ENCODE data around the gene ACTN3.

The ACTN3 gene

GRCh38 chr11:66509131-66509561 is 37.6 kb upstream of the ACTN3 start:
- no peak overlapping the region for H3K27ac ChIP-seq
- H3K36me3 ChIP-seq (ENCODE audit: insufficient read depth): no peaks in the 10 kb centered on the region
- H4K20me1 ChIP-seq (ENCODE audit: insufficient read depth): no peaks in the 10 kb centered on the region
- no peak overlapping the region for H3K4me3 ChIP-seq (IDR thresholded peaks at IDR 0.05; ENCODE audit: insufficient read depth, low read depth, low read length)
- peaks cover 6% of the 10 kb centered on the region for H3K79me2 ChIP-seq (ENCODE audit: insufficient read depth, low read depth)
- peaks cover 9% of the 10 kb centered on the region for H3K4me1 ChIP-seq (ENCODE audit: low read depth, poor library complexity, severe bottlenecking)
- H2AFZ ChIP-seq (ENCODE audit: low read depth): no peak overlapping the region
- no peak overlapping the region for H3K4me2 ChIP-seq
- no peak overlapping the region for H3K9ac ChIP-seq
- no peak for TF ChIP-seq CTCF (conservative IDR thresholded peaks at IDR 0.05; ENCODE audit: low read depth, low read length)
- H3K27me3 ChIP-seq (ENCODE audit: insufficient read depth, low read depth): no peaks in the 10 kb centered on the region

- Histone ChIP-seq H3K4me1 (ENCODE audit: low read depth, poor library complexity, severe bottlenecking) (peaks cover 9% of the 10 kb centered on the region), H4K20me1 (ENCODE audit: insufficient read depth) (no peaks in the 10 kb centered on the region), H3K79me2 (ENCODE audit: insufficient read depth, low read depth) (peaks cover 6% of the 10 kb centered on the region), H3K4me2 (peak within 1 kb of the TSS; percentile 83), H3K27me3 (ENCODE audit: insufficient read depth, low read depth) (no peaks in the 10 kb centered on the region), H3K27ac (no peak within 1 kb of the TSS), H3K9ac (peak within 1 kb of the TSS; percentile 14; the same call in 1 of the 2 replicates), H3K36me3 (ENCODE audit: insufficient read depth) (no peaks in the 10 kb centered on the region), H3K4me3 (IDR thresholded peaks at IDR 0.05; ENCODE audit: insufficient read depth, low read depth, low read length) (no peak within 1 kb of the TSS), H2AFZ (ENCODE audit: low read depth) (peak within 1 kb of the TSS; percentile 97)
- no peak for TF ChIP-seq CTCF (conservative IDR thresholded peaks at IDR 0.05; ENCODE audit: low read depth, low read length)
Measured at GRCh38 chr11:66510271-66510989, 36.3 kb upstream of the ACTN3 start, which contains the start of gene BBS1. Gene BBS1, plus strand, starts transcription at chr11:66510635. Its CDS starts 25 bp downstream, at chr11:66510660.

- Histone ChIP-seq H3K27me3 (ENCODE audit: insufficient read depth, low read depth) (no peaks in the 10 kb centered on the region), H3K4me1 (ENCODE audit: low read depth, poor library complexity, severe bottlenecking) (peaks cover 9% of the 10 kb centered on the region), H3K4me2 (peak overlapping the region; percentile 83), H3K4me3 (IDR thresholded peaks at IDR 0.05; ENCODE audit: insufficient read depth, low read depth, low read length) (no peak overlapping the region), H4K20me1 (ENCODE audit: insufficient read depth) (no peaks in the 10 kb centered on the region), H2AFZ (ENCODE audit: low read depth) (peak overlapping the region; percentile 97; the same call in 1 of the 2 replicates), H3K36me3 (ENCODE audit: insufficient read depth) (no peaks in the 10 kb centered on the region), H3K9ac (no peak overlapping the region; the same call in 1 of the 2 replicates), H3K79me2 (ENCODE audit: insufficient read depth, low read depth) (peaks cover 6% of the 10 kb centered on the region), H3K27ac (no peak overlapping the region)
- TF ChIP-seq CTCF (conservative IDR thresholded peaks at IDR 0.05; ENCODE audit: low read depth, low read length): no peak
Measured at GRCh38 chr11:66510990-66511339, 35.7 kb upstream of the ACTN3 start.

GRCh38 chr11:66523611-66524010 is 23.1 kb upstream of the ACTN3 start:
- Histone ChIP-seq H3K27me3 (ENCODE audit: insufficient read depth, low read depth) (no peaks in the 10 kb centered on the region), H4K20me1 (ENCODE audit: insufficient read depth) (no peaks in the 10 kb centered on the region), H3K4me3 (IDR thresholded peaks at IDR 0.05; ENCODE audit: insufficient read depth, low read depth, low read length) (no peak overlapping the region), H3K36me3 (ENCODE audit: insufficient read depth) (no peaks in the 10 kb centered on the region), H3K27ac (no peak overlapping the region), H2AFZ (ENCODE audit: low read depth) (no peak overlapping the region), H3K4me2 (no peak overlapping the region), H3K79me2 (ENCODE audit: insufficient read depth, low read depth) (no peaks in the 10 kb centered on the region), H3K9ac (no peak overlapping the region), H3K4me1 (ENCODE audit: low read depth, poor library complexity, severe bottlenecking) (no peaks in the 10 kb centered on the region)
- TF ChIP-seq CTCF (conservative IDR thresholded peaks at IDR 0.05; ENCODE audit: low read depth, low read length): no peak
